SK-N-SH treated with all-trans-retinoic acid at 6 μM for 48 hours (cell line): Measurements from ENCODE around the gene TSNAX.

Experiments
- ATAC-seq: fragments of 200-7000 bp; cut with Tn5 transposase; 3 replicates; pipeline ENCODE4 v1.9.1; 2020; ENCODE audit warnings: mild to moderate bottlenecking, moderate library complexity
- BACH2 ChIP-seq: fragments of 250-450 bp; sonication (Bioruptor Pico); IDR thresholded peaks from 2 replicates; pipeline ENCODE4 v1.9.0; 2021; ENCODE audit warnings: mild to moderate bottlenecking, borderline replicate concordance
- ESRRG ChIP-seq: fragments of 250-450 bp; sonication (Bioruptor Pico); IDR thresholded peaks from 2 replicates; pipeline ENCODE4 v1.6.1; 2021; ENCODE audit warnings: mild to moderate bottlenecking
- GLIS3 ChIP-seq: fragments of 250-450 bp; sonication (Bioruptor Pico); IDR thresholded peaks from 2 replicates; pipeline ENCODE4 v1.5.0; 2020; ENCODE audit warnings: mild to moderate bottlenecking, moderate library complexity
- ISL1 ChIP-seq: fragments of 250-450 bp; sonication (Bioruptor Pico); IDR thresholded peaks from 2 replicates; pipeline ENCODE4 v2.1.2; 2022; ENCODE audit warnings: mild to moderate bottlenecking, moderate library complexity
- OSR1 ChIP-seq: fragments of 250-450 bp; sonication (Bioruptor Pico); IDR thresholded peaks from 2 replicates; pipeline ENCODE4 v1.8.0; 2022; ENCODE audit warnings: moderate library complexity, mild to moderate bottlenecking, inconsistent platforms
- TCF4 ChIP-seq: fragments of 250-450 bp; sonication (Bioruptor Pico); IDR thresholded peaks from 2 replicates; pipeline ENCODE4 v1.8.0; 2021; ENCODE audit warnings: mild to moderate bottlenecking, moderate library complexity, borderline replicate concordance
- ZC3H10 ChIP-seq: fragments of 250-450 bp; sonication (Bioruptor Pico); IDR thresholded peaks from 2 replicates; pipeline ENCODE4 v1.5.1; 2021; ENCODE audit warnings: mild to moderate bottlenecking, moderate library complexity
- ZFP3 ChIP-seq: fragments of 250-450 bp; sonication (Bioruptor Pico); IDR thresholded peaks from 2 replicates; pipeline ENCODE4 v1.5.0; 2020; ENCODE audit warnings: mild to moderate bottlenecking, moderate library complexity
- ZNF8 ChIP-seq: fragments of 450-650 bp; formaldehyde crosslinking; IDR thresholded peaks from 2 replicates; pipeline ENCODE4 v1.5.0; 2020; ENCODE audit warnings: mild to moderate bottlenecking, moderate library complexity
- TF ChIP-seq, protein P1 (sequence below): fragments of 250-450 bp; sonication (Bioruptor Pico); IDR thresholded peaks from 2 replicates; pipeline ENCODE4 v1.5.1; 2021; ENCODE audit warnings: mild to moderate bottlenecking, moderate library complexity

TSNAX gene

DNA sequence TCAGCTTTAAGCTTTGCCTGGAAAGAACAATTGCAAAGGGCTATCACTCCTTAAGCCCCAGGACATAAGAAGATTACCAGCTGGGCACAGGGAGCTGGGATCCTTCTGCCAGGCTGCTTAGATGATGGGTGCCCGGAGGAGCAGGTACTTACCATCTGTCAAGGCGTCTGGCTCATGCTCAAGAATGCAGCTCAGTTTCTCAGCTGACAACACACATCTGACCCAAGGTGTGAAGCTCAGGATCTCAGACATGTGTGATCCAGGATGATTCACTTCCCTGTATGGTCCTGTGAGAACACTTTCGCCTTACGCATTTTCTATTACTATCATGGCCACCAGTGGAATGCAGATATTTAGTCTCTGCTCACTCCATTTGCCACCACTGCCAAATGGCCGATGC, 83.4 kb downstream of the TSNAX start:
- TF ChIP-seq, protein P1, sequence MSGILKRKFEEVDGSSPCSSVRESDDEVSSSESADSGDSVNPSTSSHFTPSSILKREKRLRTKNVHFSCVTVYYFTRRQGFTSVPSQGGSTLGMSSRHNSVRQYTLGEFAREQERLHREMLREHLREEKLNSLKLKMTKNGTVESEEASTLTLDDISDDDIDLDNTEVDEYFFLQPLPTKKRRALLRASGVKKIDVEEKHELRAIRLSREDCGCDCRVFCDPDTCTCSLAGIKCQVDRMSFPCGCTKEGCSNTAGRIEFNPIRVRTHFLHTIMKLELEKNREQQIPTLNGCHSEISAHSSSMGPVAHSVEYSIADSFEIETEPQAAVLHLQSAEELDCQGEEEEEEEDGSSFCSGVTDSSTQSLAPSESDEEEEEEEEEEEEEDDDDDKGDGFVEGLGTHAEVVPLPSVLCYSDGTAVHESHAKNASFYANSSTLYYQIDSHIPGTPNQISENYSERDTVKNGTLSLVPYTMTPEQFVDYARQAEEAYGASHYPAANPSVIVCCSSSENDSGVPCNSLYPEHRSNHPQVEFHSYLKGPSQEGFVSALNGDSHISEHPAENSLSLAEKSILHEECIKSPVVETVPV (CRISPR knock-in tag), result no peak
- TF ChIP-seq BACH2 (CRISPR knock-in tag) (no peak), ZFP3 (CRISPR knock-in tag) (no peak)
- TF ChIP-seq, all 23 proteins: peak for 0
- no peak for ATAC-seq

DNA sequence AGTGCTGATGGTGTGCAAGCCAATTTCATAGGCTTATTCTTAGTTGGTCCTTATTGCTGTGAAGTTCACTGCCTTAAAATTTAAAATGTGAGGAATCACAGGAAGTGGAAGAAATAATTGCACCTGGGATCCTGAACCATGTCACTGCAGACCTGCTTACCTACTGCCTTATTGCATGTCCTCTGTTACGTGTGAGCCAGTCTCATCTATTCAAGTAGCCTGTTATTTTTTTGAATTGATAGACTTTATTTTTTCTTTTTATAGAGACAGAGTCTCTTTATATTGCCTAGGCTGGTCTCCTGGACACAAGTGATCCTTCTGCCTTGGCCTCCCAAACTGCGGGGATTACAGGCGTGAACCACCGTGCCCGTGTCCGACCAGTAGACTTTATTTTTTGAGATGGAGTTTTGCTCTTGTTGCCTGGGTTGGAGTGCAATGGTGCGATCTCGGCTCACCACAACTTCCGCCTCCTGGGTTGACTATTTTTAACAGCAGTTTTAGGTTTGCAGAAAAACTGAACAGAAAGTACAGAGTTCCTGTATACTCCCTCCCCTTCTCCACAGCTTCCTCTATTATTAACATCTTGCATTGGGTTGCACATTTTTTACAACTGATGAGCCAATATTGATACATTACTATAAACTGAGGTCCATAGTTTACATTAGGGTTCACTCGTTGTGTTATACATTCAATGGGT, 84.1 kb downstream of the TSNAX start:
- no peak for TF ChIP-seq ISL1 (CRISPR knock-in tag)
- no peak for TF ChIP-seq ZC3H10 (CRISPR knock-in tag)
- TF ChIP-seq ZFP3 (CRISPR knock-in tag), result no peak
- no peak for TF ChIP-seq ZNF8 (CRISPR knock-in tag)
- TF ChIP-seq ESRRG (CRISPR knock-in tag), result no peak
- TF ChIP-seq OSR1, result no peak
- TF ChIP-seq GLIS3, result no peak
- TF ChIP-seq, all 23 proteins: peak for 0
- ATAC-seq, result no peak

DNA sequence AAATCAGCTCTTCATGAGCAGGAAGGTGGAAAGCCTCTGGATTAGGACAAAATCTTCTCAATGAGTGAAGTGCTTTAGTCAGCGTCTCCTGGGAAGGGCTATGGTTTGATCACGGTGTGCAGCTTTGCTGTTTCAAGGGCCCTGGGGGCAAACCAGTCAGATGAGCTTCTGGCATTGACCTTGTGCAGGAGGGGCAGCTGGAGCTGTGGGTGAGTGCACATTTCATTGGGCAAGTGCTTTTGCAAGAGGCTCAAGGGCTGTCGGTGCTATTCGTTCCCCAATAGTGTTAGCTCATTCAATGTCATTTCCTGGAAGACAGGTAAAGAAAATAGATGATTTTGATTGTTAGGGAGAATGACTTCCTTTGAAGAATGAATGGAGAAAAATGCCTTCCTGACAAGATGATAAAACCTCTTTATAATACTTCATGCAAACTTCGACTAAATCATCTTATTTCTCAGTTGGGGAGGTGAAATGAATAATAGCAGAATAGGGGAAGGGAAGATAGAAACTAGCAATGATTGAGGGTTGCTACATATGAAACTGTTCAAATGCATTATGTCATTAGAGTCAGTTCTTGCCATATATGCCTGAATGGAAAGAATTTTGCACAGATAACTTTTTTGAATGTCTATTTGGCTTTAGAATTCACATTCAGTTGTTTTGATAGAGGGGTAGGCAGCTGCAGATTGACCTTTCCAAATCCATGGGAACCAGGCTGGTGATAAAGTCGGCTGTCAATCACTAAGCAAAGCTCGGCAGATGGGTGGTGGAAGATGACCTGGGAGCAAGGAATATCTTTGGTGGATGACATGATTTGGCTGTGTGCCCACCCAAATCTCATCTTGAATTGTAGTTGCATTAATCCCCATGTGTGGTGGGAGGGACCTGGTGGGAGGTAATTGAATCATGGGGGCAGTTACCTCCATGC, 85.2 kb downstream of the TSNAX start:
- no peak for TF ChIP-seq BACH2 (CRISPR knock-in tag)
- no peak for TF ChIP-seq TCF4 (CRISPR knock-in tag)
- no peak for ATAC-seq
